AG09309 (cell line): ENCODE measurements around the gene HRH3.

Experiments used
- DNase-seq: peaks from one replicate; pipeline ENCODE4 v3.0.0-alpha.2; 2010; ENCODE audit warnings: low read depth
- H3K4me3 ChIP-seq: 2 replicates; pipeline ENCODE4 v1.5.1; 2011; ENCODE audit warnings: mild to moderate bottlenecking, low read depth, low read length, moderate library complexity; ENCODE audit not compliant: control insufficient read depth
- CTCF ChIP-seq: IDR thresholded peaks from 2 replicates; pipeline ENCODE4 v1.5.1; 2011; ENCODE audit warnings: mild to moderate bottlenecking, low read depth, low read length, inconsistent platforms; ENCODE audit not compliant: insufficient read depth, control insufficient read depth; ENCODE audit errors: missing control alignments

Gene HRH3

GRCh38 chr20:62227977-62228958 is 8.2 kb upstream of the HRH3 start:
- H3K4me3 ChIP-seq: no peak overlapping the region
- DNase-seq: no peak
- no peak for TF ChIP-seq CTCF

GRCh38 chr20:62227591-62227976 is 7.5 kb upstream of the HRH3 start:
- no peak for DNase-seq
- no peak overlapping the region for H3K4me3 ChIP-seq
- no peak for TF ChIP-seq CTCF

- no peak for DNase-seq
- no peak overlapping the region for H3K4me3 ChIP-seq
- no peak for TF ChIP-seq CTCF
Observed at GRCh38 chr20:62226707-62227590, 6.9 kb upstream of the HRH3 start.

GRCh38 chr20:62225820-62226635 is 6.0 kb upstream of the HRH3 start:
- no peak overlapping the region for H3K4me3 ChIP-seq
- no peak for DNase-seq
- TF ChIP-seq CTCF: no peak

- DNase-seq: no peak
- TF ChIP-seq CTCF: no peak
- no peak overlapping the region for H3K4me3 ChIP-seq
Observed at GRCh38 chr20:62225026-62225425, 4.9 kb upstream of the HRH3 start.
